Measurements from ENCODE around the gene UBAP1L.

UBAP1L gene

DNA sequence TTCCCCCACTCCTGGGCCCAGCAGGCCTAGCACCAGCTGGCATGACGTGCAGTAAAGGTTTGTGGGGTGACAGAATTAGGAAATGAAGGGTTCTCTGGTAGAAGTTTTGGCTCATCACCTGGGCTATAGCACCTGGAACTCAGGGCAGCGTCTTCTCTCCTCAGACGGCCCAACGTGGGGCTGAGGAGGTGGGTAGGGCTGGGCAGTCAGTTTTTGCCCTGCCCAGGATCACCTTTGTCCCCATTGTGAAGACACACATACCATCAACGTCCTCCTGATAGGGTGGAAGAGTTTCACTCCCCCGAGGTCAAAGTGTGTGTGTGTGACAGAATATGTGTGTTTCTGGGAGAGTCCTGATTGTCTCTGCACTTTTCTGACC, 26.4 kb downstream of the UBAP1L start:
- TF ChIP-seq, protein P1, sequence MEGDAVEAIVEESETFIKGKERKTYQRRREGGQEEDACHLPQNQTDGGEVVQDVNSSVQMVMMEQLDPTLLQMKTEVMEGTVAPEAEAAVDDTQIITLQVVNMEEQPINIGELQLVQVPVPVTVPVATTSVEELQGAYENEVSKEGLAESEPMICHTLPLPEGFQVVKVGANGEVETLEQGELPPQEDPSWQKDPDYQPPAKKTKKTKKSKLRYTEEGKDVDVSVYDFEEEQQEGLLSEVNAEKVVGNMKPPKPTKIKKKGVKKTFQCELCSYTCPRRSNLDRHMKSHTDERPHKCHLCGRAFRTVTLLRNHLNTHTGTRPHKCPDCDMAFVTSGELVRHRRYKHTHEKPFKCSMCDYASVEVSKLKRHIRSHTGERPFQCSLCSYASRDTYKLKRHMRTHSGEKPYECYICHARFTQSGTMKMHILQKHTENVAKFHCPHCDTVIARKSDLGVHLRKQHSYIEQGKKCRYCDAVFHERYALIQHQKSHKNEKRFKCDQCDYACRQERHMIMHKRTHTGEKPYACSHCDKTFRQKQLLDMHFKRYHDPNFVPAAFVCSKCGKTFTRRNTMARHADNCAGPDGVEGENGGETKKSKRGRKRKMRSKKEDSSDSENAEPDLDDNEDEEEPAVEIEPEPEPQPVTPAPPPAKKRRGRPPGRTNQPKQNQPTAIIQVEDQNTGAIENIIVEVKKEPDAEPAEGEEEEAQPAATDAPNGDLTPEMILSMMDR (IDR thresholded peaks at IDR 0.05; ENCODE audit: insufficient read depth, low read length, poor library complexity, severe bottlenecking): no peak
- TF ChIP-seq EZH2phosphoT487 (conservative IDR thresholded peaks at IDR 0.05; ENCODE audit: low read length): no peak

DNA sequence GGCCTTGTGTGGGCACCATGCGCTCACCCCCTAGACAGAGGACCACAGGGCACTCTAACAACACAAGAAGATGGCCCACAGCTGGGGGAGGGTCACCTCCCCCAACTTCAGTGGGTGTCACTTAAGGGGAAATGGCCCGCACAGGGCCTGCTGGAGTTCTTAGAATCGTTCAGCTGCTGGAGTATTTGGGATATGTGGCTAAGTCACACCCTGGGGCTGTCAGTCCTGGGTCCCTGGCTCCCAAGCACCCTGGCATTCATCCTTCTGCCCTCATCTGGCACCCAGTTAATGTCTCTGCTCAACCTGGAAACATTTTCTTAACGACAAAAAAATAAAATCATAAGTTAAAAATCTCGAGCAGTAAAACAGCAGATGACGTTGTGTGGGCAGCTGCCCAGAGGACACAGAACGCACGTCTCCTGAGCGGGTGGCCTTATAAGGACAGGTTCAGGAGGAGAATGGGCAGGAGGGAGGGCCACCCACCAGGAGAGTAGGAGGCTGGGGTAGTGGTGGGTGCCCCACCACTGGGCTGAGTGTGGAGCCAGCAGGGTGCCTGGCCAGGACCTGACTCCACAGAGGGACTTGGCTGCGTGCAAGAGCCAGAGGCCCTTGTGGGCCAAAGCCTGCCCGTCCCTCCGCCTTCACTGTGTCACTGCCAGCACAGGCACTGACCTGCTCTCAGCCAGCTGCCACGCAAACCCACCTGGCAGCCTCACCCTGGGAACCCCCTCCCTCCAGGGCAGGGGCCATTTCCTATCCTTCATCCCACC, 26.9 kb downstream of the UBAP1L start:
- TF ChIP-seq EZH2phosphoT487 (conservative IDR thresholded peaks at IDR 0.05; ENCODE audit: low read length): no peak
- TF ChIP-seq, protein P1 (IDR thresholded peaks at IDR 0.05; ENCODE audit: insufficient read depth, low read length, poor library complexity, severe bottlenecking): no peak
- no peak overlapping the region for H3K27ac ChIP-seq (ENCODE audit: low read depth, low read length)
- H2AFZ ChIP-seq (ENCODE audit: low read depth, low read length, severe bottlenecking): no peak overlapping the region

More for the DNA sequence above, 26.4 kb downstream of the UBAP1L start:
- H3K9ac ChIP-seq (ENCODE audit: low read length): no peak overlapping the region
- no peaks in the 10 kb centered on the region for H3K9me2 ChIP-seq (replicated peaks; ENCODE audit: insufficient read depth, low read length)
- H3K9me3 ChIP-seq (ENCODE audit: insufficient read depth, low read length): no peaks in the 10 kb centered on the region
- H3K36me3 ChIP-seq (ENCODE audit: low read length): no peaks in the 10 kb centered on the region
- no peak overlapping the region for H2AFZ ChIP-seq (ENCODE audit: low read depth, low read length, severe bottlenecking)
- H3K79me2 ChIP-seq (ENCODE audit: insufficient read depth, low read length): no peaks in the 10 kb centered on the region
- no peaks in the 10 kb centered on the region for H4K20me1 ChIP-seq (ENCODE audit: low read depth, low read length)
- no peak overlapping the region for H3K4me2 ChIP-seq (ENCODE audit: low read depth, low read length, poor library complexity, severe bottlenecking)
- H3K27ac ChIP-seq (ENCODE audit: low read depth, low read length): no peak overlapping the region
- H3F3A ChIP-seq (ENCODE audit: insufficient read depth): no peaks in the 10 kb centered on the region
- H3K27me3 ChIP-seq (ENCODE audit: low read length): no peaks in the 10 kb centered on the region
- H3K4me3 ChIP-seq (ENCODE audit: insufficient read depth, low read length, poor library complexity, severe bottlenecking): no peak overlapping the region

DNA sequence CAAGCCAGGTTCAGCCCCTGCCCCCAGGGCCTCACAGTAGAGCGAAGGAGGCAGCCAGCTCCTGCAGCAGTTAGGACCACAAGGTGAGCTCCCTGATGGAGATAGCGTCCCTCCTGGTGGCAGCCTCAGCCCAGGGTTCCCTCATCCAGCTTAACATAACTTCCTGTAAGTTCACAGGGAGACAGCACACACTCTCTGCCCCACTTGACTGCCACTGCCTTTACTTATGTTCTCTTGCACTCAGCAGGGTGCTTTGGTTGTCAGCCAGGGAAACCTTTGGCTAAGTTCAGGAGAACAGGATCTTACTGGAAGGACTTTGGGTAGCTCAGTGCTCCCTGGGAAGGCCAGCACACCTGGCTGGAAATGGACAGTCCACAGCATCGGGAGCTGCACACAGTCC, 27.6 kb downstream of the UBAP1L start:
- no peak for TF ChIP-seq EZH2phosphoT487 (conservative IDR thresholded peaks at IDR 0.05; ENCODE audit: low read length)
- TF ChIP-seq, protein P1 (IDR thresholded peaks at IDR 0.05; ENCODE audit: insufficient read depth, low read length, poor library complexity, severe bottlenecking): no peak
- Histone ChIP-seq H3K4me3 (ENCODE audit: insufficient read depth, low read length, poor library complexity, severe bottlenecking) (no peak overlapping the region), H3K79me2 (ENCODE audit: insufficient read depth, low read length) (no peaks in the 10 kb centered on the region), H2AFZ (ENCODE audit: low read depth, low read length, severe bottlenecking) (no peak overlapping the region), H3K4me2 (ENCODE audit: low read depth, low read length, poor library complexity, severe bottlenecking) (no peak overlapping the region), H3K9ac (ENCODE audit: low read length) (no peak overlapping the region), H3F3A (ENCODE audit: insufficient read depth) (no peaks in the 10 kb centered on the region), H3K27ac (ENCODE audit: low read depth, low read length) (no peak overlapping the region), H3K27me3 (ENCODE audit: low read length) (no peaks in the 10 kb centered on the region), H4K20me1 (ENCODE audit: low read depth, low read length) (no peaks in the 10 kb centered on the region), H3K9me3 (ENCODE audit: insufficient read depth, low read length) (no peaks in the 10 kb centered on the region), H3K36me3 (ENCODE audit: low read length) (no peaks in the 10 kb centered on the region), H3K9me2 (replicated peaks; ENCODE audit: insufficient read depth, low read length) (no peaks in the 10 kb centered on the region)

More for the DNA sequence above, 26.9 kb downstream of the UBAP1L start:
- Histone ChIP-seq H3K9me3 (ENCODE audit: insufficient read depth, low read length) (no peaks in the 10 kb centered on the region), H3K9ac (ENCODE audit: low read length) (no peak overlapping the region), H3K4me3 (ENCODE audit: insufficient read depth, low read length, poor library complexity, severe bottlenecking) (no peak overlapping the region), H3F3A (ENCODE audit: insufficient read depth) (no peaks in the 10 kb centered on the region), H4K20me1 (ENCODE audit: low read depth, low read length) (no peaks in the 10 kb centered on the region), H3K36me3 (ENCODE audit: low read length) (no peaks in the 10 kb centered on the region), H3K9me2 (replicated peaks; ENCODE audit: insufficient read depth, low read length) (no peaks in the 10 kb centered on the region), H3K4me2 (ENCODE audit: low read depth, low read length, poor library complexity, severe bottlenecking) (no peak overlapping the region), H3K27me3 (ENCODE audit: low read length) (no peaks in the 10 kb centered on the region), H3K79me2 (ENCODE audit: insufficient read depth, low read length) (no peaks in the 10 kb centered on the region)

Measured in SU-DHL-6 (cell line).